Kidney epithelial cell (primary cell): ENCODE results near the gene SENP1. TPM values are rescaled to one million over a fixed set of nuclear protein-coding genes. Genes with fewer than 3 reads are reported as not detected.

Source experiments
- DNase-seq: peaks from one replicate; pipeline ENCODE4 v3.0.0-alpha.2; 2010; ENCODE audit warnings: low read depth
- H3K27me3 ChIP-seq: 2 replicates; pipeline ENCODE4 v1.6.0; 2011; ENCODE audit warnings: low read length; ENCODE audit not compliant: control insufficient read depth, insufficient read depth
- H3K36me3 ChIP-seq: 2 replicates; pipeline ENCODE4 v1.5.1; 2011; ENCODE audit warnings: low read length; ENCODE audit not compliant: control insufficient read depth, insufficient read depth
- H3K4me3 ChIP-seq: 2 replicates; pipeline ENCODE4 v1.5.1; 2011; ENCODE audit warnings: low read depth, mild to moderate bottlenecking, control low read depth, low read length
- CTCF ChIP-seq: IDR thresholded peaks from 2 replicates; pipeline ENCODE4 v1.5.1; 2011; ENCODE audit warnings: mild to moderate bottlenecking, moderate library complexity, low read length, control low read depth, inconsistent platforms; ENCODE audit not compliant: insufficient read depth, poor library complexity, severe bottlenecking
- total RNA-seq: library from RNA; depleted of rRNA; stranded (reverse); fragments of >200 nt; gene quantifications from 2 replicates; pipeline ENCODE4 v1.2.3, GENCODE V29; 2015

SENP1 gene
- total RNA-seq, 1 donor from 2014 or later = 13.2 TPM

- Histone ChIP-seq H3K27me3 (peaks cover 17% of the 10 kb centered on the region), H3K36me3 (no peaks in the 10 kb centered on the region), H3K4me3 (no peak overlapping the region)
- TF ChIP-seq CTCF = no peak
- no peak for DNase-seq
Observed at GRCh38 chr12:48017496-48017895, 88.4 kb downstream of the SENP1 start.

- H3K4me3 ChIP-seq = no peak overlapping the region
- DNase-seq = no peak
- TF ChIP-seq CTCF = no peak
- H3K27me3 ChIP-seq = peaks cover 10% of the 10 kb centered on the region
- H3K36me3 ChIP-seq = no peaks in the 10 kb centered on the region
Observed at GRCh38 chr12:48016373-48017020, 89.4 kb downstream of the SENP1 start.

- Histone ChIP-seq H3K4me3 (no peak overlapping the region), H3K36me3 (no peaks in the 10 kb centered on the region), H3K27me3 (peaks cover 8% of the 10 kb centered on the region)
- TF ChIP-seq CTCF = no peak
- no peak for DNase-seq
Observed at GRCh38 chr12:48015954-48016353, 89.9 kb downstream of the SENP1 start.

GRCh38 chr12:48015129-48015528 lies 90.8 kb downstream of the SENP1 start:
- peaks cover 8% of the 10 kb centered on the region for H3K27me3 ChIP-seq
- no peak overlapping the region for H3K4me3 ChIP-seq
- H3K36me3 ChIP-seq = no peaks in the 10 kb centered on the region
- TF ChIP-seq CTCF = no peak
- DNase-seq = no peak

- H3K36me3 ChIP-seq = no peaks in the 10 kb centered on the region
- no peak for DNase-seq
- no peak for TF ChIP-seq CTCF
- H3K27me3 ChIP-seq = peaks cover 16% of the 10 kb centered on the region
- H3K4me3 ChIP-seq = no peak overlapping the region
Observed at GRCh38 chr12:48013287-48013686, 92.6 kb downstream of the SENP1 start.

- peaks cover 19% of the 10 kb centered on the region for H3K27me3 ChIP-seq
- H3K4me3 ChIP-seq = no peak overlapping the region
- no peak for TF ChIP-seq CTCF
- H3K36me3 ChIP-seq = no peaks in the 10 kb centered on the region
- no peak for DNase-seq
Observed at GRCh38 chr12:48012070-48012469, 93.8 kb downstream of the SENP1 start.
